ENCODE results near the gene GATC.

Gene GATC

DNA sequence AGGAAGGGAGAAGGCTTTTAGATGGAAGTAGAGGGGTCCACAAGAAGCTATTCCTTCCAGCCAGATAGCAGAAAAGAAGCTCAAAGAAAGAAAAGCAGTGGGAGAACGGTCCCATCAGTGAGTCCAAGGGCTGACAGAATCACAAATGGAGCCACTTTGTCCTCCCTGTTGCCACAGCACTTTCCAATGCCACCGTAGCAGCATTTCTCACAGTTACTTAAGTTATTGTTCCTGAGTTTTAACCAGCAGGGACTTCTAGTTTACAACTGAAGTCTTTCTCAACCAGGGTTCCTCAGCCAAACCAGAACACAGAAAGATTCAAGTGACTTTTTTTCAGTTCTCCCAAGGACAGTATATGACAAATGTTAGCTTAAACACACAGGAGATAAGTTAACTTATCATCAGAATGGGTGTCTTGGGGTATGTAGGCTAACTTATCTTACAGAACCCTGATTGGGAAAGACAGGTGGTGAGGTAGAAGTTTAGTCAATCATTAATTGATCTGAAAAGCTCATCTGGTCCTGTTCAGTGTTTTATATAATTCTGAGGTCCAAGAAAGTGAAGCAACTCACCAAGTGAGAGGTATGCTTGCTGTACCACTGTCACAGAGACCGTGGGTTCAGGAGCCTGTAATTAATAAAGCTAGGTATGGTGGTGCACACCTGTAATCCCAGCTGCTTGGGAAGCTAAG is 7.0 kb downstream of the GATC start:
- Histone ChIP-seq H3K4me3 (no peak overlapping the region), H3K27ac (no peak overlapping the region)
- TF ChIP-seq, protein P1, sequence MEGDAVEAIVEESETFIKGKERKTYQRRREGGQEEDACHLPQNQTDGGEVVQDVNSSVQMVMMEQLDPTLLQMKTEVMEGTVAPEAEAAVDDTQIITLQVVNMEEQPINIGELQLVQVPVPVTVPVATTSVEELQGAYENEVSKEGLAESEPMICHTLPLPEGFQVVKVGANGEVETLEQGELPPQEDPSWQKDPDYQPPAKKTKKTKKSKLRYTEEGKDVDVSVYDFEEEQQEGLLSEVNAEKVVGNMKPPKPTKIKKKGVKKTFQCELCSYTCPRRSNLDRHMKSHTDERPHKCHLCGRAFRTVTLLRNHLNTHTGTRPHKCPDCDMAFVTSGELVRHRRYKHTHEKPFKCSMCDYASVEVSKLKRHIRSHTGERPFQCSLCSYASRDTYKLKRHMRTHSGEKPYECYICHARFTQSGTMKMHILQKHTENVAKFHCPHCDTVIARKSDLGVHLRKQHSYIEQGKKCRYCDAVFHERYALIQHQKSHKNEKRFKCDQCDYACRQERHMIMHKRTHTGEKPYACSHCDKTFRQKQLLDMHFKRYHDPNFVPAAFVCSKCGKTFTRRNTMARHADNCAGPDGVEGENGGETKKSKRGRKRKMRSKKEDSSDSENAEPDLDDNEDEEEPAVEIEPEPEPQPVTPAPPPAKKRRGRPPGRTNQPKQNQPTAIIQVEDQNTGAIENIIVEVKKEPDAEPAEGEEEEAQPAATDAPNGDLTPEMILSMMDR (IDR thresholded peaks at IDR 0.05): no peak
- DNase-seq (ENCODE audit: low spot score): no peak

DNA sequence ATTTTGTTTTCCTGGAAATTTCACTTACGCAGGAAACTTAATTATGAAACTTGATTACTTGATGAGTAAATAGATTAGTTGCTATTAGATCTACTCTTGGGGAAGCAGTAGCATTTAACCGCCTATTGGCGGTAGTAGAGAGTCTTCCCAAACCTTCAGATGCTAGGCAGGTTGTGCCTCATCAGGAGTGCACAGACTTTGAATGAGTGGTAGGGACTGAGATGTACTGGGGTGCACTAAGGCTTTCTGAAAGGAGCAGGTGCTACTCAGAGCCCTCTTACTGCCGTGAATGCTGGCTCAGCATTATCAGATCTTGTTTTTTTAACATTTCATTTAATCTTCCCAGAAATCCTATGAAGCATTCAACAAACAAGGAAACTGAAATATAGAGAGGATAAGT is 7.7 kb downstream of the GATC start:
- no peak for DNase-seq (ENCODE audit: low spot score)
- no peak overlapping the region for H3K27ac ChIP-seq
- no peak overlapping the region for H3K4me3 ChIP-seq
- TF ChIP-seq, protein P1 (IDR thresholded peaks at IDR 0.05): no peak

- no peak overlapping the region for H3K27ac ChIP-seq
- no peak for DNase-seq (ENCODE audit: low spot score)
- H3K4me3 ChIP-seq: no peak overlapping the region
- TF ChIP-seq, protein P1 (IDR thresholded peaks at IDR 0.05): no peak
These were observed 9.1 kb downstream of the GATC start for GRCh38 chr12:120455302-120455701.

- DNase-seq (ENCODE audit: low spot score): no peak
- TF ChIP-seq, protein P1 (IDR thresholded peaks at IDR 0.05): no peak
- no peak overlapping the region for H3K4me3 ChIP-seq
- no peak overlapping the region for H3K27ac ChIP-seq
These were observed 10.9 kb downstream of the GATC start for GRCh38 chr12:120457133-120457532.

DNA sequence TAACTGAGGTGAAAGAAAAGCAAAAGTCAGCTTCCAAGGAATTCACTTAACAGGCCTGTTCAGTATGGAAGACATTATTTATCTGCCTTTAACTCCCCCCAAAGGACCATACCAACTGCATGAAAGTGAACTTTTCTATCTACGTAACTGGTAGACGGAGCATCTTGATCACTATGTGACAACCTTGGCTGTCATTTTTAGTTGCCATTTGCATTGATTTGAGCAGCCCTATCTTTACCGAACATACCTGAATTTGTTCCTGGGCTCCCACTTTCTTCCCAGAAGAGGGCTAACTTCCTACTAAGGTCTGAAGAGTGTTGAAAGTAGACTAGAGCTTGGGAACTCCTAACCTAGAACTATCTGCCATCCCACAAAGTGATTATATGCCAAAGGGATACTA is 13.9 kb downstream of the GATC start:
- no peak for DNase-seq (ENCODE audit: low spot score)
- TF ChIP-seq, protein P1 (IDR thresholded peaks at IDR 0.05): no peak
- Histone ChIP-seq H3K27ac (no peak overlapping the region), H3K4me3 (no peak overlapping the region)

- DNase-seq (ENCODE audit: low spot score): no peak
- Histone ChIP-seq H3K4me3 (no peak overlapping the region), H3K27ac (no peak overlapping the region)
- TF ChIP-seq, protein P1 (IDR thresholded peaks at IDR 0.05): no peak
These were observed 15.9 kb downstream of the GATC start for GRCh38 chr12:120462099-120462640.

DNA sequence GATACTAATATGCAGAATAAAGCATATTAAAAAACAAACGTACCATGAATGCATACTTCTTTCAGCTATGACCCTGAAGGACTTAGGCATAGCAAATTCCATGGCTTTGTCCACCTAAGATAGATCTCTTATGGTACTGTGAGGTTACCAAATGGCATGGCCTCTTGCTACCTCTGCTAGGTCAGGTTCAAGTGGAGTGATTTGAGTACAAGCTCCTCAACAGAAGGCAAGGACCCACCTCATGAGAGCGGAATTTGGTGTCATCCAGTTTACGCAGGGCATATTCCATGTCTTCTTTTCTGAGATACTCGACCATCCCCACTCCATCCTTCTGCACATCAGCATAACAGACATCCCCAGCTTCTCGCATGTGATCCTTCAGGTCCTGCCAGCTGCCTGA is 17.5 kb downstream of the GATC start:
- Histone ChIP-seq H3K4me3 (no peak overlapping the region), H3K27ac (no peak overlapping the region)
- DNase-seq (ENCODE audit: low spot score): no peak
- TF ChIP-seq, protein P1 (IDR thresholded peaks at IDR 0.05): no peak

Measured in coronary artery (tissue), 2 donors.